GM13977 (cell line): ENCODE data around the gene TUBB4B.
A peak's percentile ranks its signal among the peaks of the same experiment; 100 is the strongest.

Source experiments
- DNase-seq: peaks from one replicate; pipeline ENCODE4 v3.0.0; 2012; ENCODE audit warnings: low spot score
- in situ Hi-C: fragments of 300-500 bp; cut with MboI; formaldehyde crosslinking; loops from one replicate; pipeline ENCODE4 v1.12.0; 2022; ENCODE audit warnings: low sequenced_read_pairs, low pct_unique_long_range_greater_than_20kb, mixed read lengths, inconsistent platforms; ENCODE audit not compliant: unreplicated experiment
- TF ChIP-seq, protein P1 (sequence below): IDR thresholded peaks from 2 replicates; pipeline ENCODE4 v1.5.1; 2012; ENCODE audit warnings: mild to moderate bottlenecking, control low read depth; ENCODE audit not compliant: insufficient read depth; ENCODE audit errors: extremely low read depth, missing control alignments

TUBB4B gene

DNA sequence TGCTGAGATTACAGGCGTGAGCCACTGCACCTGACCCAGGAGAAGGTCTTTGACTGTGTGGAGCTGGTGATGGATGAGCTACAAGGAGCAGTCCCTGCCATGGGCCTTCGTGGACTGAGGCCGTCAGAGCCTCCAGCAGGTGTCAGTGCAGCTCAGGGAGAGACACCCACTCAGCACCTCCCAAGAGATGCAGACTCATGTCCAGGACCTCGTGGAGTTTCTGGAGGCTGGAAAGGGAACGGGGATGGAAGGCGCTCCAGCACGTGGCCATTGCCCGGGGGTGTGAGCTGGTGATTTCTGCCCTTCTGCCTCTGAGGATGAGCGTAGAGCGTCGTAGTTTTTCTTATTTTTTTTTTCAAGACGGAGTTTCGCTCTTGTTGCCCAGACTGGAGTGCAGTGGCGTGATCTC is 45.9 kb downstream of the TUBB4B start:
- TF ChIP-seq, protein P1, sequence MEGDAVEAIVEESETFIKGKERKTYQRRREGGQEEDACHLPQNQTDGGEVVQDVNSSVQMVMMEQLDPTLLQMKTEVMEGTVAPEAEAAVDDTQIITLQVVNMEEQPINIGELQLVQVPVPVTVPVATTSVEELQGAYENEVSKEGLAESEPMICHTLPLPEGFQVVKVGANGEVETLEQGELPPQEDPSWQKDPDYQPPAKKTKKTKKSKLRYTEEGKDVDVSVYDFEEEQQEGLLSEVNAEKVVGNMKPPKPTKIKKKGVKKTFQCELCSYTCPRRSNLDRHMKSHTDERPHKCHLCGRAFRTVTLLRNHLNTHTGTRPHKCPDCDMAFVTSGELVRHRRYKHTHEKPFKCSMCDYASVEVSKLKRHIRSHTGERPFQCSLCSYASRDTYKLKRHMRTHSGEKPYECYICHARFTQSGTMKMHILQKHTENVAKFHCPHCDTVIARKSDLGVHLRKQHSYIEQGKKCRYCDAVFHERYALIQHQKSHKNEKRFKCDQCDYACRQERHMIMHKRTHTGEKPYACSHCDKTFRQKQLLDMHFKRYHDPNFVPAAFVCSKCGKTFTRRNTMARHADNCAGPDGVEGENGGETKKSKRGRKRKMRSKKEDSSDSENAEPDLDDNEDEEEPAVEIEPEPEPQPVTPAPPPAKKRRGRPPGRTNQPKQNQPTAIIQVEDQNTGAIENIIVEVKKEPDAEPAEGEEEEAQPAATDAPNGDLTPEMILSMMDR = peak; percentile 55
- in situ Hi-C loops = no loop called here
- DNase-seq = peak; percentile 81

DNA sequence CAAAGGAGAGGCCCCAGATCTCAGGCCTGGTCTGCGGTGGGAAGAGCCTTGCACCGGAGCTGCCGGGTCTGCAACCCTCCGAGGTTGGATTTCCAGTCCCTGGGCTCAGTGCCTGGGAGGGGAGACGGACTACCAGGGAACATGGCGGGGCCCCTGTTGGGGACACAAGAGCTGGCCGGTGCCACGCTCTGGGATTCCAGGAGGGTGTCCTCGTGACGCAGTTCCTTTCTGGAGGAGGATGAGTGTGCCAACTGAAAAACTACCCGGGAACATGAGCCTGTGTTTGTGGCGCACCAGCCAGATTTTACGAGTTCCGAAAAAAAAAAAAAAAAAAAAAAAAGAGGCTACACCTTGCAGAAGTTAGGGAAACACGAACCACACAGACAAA is 52.0 kb downstream of the TUBB4B start:
- in situ Hi-C loops = loop anchor here (10.0 kb wide), 1 partner anchor 112 kb away; no protein-coding TSS in a partner anchor
- TF ChIP-seq, protein P1 = no peak
- DNase-seq = no peak
